VCaP (cell line): Measurements from ENCODE around the gene TAF9B.
"Not testable (repeated sequence)": the region's sequence is repeated elsewhere in the genome, so short reads cannot be mapped to it uniquely, and the experiment has no call there.

ENCODE experiments used
- H3K27ac ChIP-seq: fragments of 450-650 bp; 2 replicates; pipeline ENCODE4 v1.5.1; 2017
- CTCF ChIP-seq: fragments of 450-650 bp; conservative IDR thresholded peaks from 2 replicates; pipeline ENCODE4 v1.5.1; 2017; ENCODE audit warnings: mild to moderate bottlenecking, moderate library complexity

The TAF9B gene

DNA sequence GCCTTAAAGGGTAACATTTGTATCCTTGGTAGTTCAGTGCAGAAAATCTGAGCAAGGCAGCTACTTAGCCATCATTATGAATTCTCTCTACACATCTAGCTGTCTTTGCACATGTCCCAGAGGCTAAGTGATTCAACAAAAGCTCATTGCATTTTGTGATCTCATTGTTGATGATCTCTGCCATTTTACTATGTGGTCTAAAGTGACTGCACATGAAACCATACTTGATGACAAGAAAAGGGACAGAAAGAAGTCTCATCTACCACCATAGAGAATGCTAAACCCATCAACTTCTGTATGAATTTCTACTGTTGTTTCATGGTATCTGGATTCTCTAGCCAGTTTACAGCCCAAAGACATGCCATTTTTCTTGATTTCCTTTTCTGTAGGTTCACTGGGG lies 41.3 kb downstream of the TAF9B start:
- H3K27ac ChIP-seq = no peak overlapping the region
- TF ChIP-seq CTCF = no peak

DNA sequence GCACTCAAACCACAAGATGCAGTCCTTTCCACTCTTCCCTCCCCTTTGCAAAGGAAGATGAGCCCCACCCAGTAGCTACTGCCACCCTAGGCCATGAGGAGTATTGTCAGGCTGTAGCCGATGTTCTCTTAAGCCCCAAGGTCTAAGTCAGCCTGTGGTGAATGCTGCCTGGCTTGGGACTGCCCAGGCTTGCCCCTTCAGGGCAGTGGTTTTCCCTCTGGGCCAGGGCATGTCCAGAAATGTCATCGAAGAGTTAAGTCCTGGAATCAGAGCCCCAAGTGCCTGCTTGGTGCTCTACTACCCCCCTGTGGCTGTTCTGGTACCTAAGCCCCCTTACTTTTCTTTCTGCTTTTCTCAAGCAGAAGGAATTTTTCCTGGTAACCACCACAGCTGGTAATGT lies 47.2 kb downstream of the TAF9B start:
- TF ChIP-seq CTCF = no peak
- no peak overlapping the region for H3K27ac ChIP-seq

DNA sequence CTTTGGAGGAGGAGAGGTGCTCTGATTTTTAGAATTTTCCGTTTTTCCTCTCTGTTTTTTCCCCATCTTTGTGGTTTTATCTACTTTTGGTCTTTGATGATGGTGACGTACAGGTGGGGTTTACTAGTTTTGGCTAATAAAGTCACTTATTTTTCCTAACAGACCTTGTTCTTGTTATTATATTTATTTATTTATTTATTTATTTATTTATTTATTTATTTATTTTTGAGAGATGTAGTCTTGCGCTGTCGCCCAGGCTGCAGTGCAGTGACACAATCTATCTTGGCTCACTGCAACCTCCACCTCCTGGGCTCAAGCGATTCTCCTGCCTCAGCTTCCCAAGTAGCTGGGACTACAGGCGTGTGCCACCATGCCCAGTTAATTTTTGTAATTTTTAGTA lies 58.0 kb downstream of the TAF9B start:
- H3K27ac ChIP-seq = not testable (repeated sequence)
